Tongue (tissue), 2 donors: Measurements from ENCODE around the gene TWF2. TPM values are rescaled to one million over a fixed set of nuclear protein-coding genes. Genes with fewer than 3 reads are reported as not detected.

ENCODE experiments used
- DNase-seq: peaks from one replicate; pipeline ENCODE4 v3.0.0-alpha.2; 2015
- total RNA-seq: library from RNA; depleted of rRNA; stranded (reverse); fragments of >200 nt; gene quantifications from one replicate; pipeline ENCODE4 v1.2.3, GENCODE V29; 2014

The TWF2 gene
- total RNA-seq, 1 donor from 2014 or later = 34.6 TPM

- DNase-seq = no peak
These were observed 19.0 kb upstream of the TWF2 start for GRCh38 chr3:52257911-52258310.

DNA sequence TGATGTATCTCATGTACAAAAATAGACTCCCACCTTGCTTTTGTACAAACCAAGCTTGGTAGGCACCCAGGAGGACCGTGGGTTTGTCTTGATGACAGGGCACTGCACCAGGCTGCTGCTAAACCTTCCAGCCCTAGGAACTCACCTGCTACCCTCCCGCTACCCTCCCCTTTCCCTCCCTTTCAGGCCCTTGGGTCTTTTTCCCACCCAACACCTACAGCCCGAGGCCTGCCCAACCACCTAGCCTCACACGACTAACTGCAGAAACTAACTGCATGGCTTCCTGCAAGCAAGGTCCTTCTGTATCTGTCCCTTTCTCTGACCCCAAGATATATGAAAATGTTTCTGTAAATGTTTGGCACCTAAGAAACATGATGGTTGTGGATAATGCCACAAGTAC, 17.7 kb upstream of the TWF2 start:
- DNase-seq = no peak

- no peak for DNase-seq
These were observed 17.2 kb upstream of the TWF2 start for GRCh38 chr3:52256159-52256558.

DNA sequence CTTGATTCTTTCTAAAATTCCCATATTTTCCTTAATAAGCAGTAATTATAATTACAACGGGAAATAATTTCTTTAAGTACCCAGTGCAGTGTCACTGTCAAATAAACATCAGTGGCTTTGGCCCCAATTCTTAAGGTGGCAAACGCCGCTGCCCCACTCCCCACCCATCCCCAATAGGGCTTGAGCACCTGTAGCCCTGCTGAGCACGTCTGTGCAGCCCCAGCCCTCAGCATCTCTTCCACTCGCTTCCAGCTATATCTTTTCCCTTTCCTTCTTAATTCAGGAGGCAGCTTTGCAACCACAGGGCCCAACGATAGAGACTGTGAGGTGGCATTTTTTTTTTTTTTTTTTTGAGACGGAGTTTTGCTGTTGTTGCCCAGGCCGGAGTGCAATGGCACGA, 15.7 kb upstream of the TWF2 start:
- no peak for DNase-seq

DNA sequence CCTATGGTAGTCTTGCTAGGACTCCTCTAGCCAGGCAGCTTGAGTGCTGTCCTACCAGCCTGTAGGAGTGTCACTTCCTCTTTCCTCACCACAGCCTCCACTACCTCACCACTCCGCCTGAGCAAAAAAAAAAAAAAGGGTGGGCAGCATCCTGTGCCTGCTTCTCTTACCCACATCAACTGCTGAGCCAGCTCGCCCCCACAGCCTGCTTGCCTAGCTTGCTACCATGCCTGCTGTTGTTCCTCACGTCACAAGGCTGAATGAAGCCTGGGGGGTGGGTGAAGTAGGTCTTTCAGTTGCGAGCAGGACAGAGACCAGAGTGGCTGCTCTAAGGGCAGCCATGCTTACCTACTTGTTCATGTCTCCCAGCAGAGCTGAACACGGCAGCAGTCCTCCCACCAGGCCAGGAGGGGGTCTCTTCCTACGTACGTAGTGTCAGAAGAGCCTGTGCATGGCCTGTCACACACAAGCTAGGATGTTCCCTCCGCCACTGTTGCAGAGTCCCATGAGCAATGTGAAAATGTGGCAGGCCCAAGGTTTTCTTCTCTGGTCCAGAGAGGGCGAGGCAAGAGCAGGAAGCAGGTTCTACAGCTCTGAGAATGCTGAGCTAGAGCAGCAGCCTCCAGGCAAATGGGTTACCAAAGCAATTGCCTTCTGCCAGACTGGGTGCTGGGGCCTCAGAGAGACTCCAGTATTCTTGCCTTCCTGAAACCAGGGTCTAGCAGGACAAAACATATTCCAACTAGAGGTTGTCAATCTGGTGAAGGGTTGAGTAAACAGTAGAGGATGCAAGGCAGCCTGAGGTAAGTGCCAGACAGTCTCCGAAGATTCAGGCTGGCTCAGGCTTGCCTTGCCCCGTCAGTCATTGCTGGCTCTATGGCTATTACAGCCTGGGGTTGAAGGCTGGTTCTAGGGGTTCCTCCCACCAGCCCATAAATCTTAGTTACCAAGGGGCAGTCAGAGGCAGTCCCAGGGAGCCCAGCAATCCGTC, 14.7 kb upstream of the TWF2 start:
- DNase-seq = peak; percentile 30

- no peak for DNase-seq
These were observed 11.2 kb upstream of the TWF2 start for GRCh38 chr3:52250122-52250521.

GRCh38 chr3:52249683-52250082, 10.7 kb upstream of the TWF2 start:
- DNase-seq = no peak

DNA sequence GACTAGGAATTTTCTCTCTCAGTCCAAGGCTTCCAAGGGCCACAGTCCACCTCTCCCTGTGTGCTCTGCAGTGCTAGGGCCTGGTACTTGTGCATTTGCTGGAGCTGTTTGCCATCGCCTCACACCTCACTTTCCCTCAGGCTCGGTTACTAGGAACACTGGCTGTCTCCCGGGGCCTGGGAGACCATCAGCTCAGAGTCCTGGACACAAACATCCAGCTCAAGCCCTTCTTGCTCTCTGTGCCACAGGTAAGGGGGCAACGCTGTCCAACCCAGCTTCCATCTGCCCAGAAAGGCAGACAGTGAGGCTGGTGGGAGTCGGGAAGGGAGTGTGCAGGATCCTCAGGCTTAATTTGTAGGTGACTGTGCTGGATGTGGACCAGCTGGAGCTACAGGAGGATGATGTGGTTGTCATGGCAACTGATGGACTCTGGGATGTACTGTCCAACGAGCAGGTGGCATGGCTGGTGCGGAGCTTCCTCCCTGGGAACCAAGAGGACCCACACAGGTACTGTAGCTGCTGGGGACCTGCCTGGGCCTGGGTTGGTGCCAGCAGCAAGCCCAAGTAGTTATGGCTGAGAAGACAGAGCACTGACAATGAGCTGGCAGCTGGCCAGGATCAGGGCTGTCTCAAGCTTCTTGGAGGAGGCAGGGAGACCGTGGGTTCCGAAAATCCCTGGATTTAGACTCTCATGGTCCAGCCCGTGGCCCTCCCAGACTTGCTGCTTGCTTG, 10.0 kb upstream of the TWF2 start:
- no peak for DNase-seq

GRCh38 chr3:52248165-52248541, 9.2 kb upstream of the TWF2 start:
- no peak for DNase-seq

DNA sequence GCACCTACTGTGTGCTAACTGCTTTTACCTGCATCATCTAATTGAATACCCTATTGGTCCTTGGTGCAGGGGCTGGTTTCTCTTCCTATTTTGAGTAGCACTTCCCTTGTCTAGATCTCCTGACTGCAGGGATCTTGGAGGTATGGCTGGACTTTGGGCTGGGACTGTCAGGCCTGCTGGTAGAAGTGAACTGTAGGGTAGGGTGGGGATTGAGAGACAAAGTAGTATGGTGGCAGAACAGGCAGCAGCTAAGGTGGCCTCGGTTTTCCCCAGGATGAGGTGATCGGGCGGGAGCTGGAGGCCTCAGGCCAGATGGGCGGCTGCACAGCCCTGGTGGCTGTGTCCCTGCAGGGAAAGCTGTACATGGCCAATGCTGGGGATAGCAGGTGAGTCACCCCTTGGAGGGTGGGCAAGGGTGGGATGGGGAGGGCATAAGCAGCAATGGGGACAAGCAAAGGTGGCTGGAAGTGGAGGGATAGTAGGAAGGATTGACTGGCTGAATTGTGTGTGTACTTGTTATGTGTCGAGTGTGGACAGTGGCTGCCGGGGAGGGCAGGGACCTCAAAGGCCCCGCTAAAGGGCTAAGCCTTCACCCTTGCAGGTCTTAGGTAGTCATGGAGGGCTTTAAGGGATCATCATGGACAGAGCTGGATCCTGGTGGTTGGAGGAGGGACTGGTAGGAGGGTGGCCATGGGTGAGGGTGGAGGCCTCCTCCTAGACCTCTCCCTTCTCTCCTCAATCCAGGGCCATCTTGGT, 8.6 kb upstream of the TWF2 start:
- DNase-seq = no peak

DNA sequence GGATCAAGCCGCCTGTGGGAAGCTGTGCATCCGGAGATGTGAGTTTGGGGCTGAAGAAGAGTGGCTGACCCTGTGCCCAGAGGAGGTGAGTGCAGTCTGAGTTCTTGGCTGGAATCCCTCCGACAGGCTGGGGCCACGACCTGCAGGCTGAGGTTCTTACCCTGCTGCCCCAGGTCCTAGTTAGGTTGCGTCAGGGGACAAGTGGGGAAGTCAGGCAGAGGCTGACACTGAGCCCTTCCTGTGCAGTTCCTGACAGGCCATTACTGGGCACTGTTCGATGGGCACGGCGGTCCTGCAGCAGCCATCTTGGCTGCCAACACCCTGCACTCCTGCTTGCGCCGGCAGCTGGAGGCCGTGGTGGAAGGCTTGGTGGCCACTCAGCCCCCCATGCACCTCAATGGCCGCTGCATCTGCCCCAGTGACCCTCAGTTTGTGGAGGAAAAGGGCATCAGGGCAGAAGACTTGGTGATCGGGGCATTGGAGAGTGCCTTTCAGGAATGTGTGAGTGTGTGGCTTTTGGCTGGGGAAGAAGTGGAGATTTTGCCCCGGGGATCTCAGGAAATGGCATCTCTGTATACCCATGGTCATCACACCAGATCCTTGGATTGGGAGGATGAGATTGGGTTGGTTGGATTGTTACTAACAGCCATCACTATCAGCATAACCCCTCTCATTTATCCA, 7.9 kb upstream of the TWF2 start:
- DNase-seq = no peak

- no peak for DNase-seq
These were observed 7.3 kb upstream of the TWF2 start for GRCh38 chr3:52246264-52246620.

DNA sequence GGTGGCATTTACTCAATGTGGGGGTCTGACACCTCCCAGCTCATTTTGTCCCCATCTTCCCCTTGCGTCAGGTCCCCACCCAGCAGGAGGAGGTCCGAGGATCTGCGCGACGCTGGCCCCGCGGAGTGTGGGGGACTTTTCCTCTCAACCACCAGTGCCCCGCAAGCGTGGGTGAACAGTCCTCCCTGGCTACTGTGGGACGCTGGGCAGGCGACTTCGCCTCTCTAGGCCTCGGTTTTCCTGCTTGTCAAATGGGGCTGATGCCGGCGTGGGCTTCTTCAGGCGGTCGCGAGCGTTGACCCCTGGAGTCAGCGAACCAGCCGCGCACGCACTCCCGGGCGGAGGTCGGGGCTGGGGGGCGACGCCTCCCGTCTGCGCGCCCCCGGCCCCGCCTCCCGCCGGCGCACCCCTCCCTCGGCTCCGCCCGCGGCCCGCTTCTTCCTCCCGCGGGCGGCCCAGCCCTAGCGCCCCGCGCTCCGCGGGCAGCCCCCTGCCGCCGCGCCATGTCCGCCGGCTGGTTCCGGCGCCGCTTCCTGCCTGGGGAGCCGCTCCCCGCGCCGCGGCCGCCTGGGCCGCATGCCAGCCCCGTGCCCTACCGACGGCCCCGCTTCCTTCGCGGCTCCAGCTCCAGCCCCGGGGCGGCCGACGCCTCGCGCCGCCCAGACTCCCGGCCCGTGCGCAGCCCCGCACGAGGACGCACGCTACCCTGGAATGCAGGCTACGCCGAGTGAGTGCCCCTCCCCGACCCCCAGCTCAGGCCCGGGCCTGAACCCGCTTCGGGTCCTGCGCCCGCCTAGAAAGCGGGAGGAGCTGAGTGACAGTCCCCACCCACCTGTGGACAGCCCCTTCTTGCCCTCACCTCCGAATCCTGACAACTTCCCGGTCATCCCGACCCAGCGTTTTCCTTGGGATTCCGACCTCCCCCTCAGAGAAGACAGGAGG, 6.6 kb upstream of the TWF2 start, which contains the start of gene PPM1M:
Gene PPM1M, plus strand, starts transcription at position 438 of the 942 bp plus-strand sequence. Its CDS starts 66 bp downstream, at position 504.
- peak; percentile 58 for DNase-seq

DNA sequence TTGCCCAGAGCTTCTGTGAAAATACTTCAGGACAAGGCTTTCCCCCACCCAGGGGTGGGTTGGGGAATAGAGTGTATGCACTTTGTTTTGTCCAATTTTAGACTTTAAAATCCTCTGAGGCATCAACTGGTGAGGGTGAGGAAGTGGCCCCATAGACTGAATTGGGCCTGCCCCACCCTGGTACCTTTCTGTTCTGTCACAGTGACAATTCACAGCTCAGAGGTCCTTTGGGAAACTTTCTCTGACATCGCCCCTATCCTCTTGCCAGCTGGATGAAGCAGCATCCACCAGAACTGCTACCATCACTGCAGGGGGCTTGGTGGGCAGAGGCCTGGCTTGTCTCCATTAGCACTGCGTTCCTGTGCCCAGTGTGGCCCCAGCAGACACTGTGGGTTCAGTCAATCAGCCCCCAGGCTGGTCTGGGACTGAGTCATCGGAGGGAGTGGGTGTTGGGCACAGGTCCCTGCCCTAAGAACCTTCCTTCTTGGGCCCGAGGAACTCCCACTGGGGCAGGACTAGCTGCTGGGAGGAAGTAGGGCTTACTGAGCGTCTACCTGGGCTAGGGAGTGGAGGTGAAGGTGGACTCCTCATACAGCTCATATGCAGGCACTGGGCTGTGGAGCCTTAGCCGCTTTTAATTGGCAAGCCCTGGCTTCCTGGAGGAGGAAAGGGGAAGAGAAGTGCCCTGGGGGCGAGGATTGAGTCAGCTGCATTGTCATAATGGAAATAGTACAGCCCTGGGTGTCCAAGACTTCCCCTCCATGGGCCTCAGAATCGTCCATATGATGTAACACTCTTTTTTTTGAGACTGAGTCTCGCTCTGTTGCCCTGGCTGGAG, 5.1 kb upstream of the TWF2 start:
- no peak for DNase-seq

- no peak for DNase-seq
These were observed 3.1 kb upstream of the TWF2 start for GRCh38 chr3:52242039-52242438.

GRCh38 chr3:52240886-52241370, 2.0 kb upstream of the TWF2 start:
- DNase-seq = no peak

GRCh38 chr3:52240059-52240885, 1.3 kb upstream of the TWF2 start:
- no peak for DNase-seq

DNA sequence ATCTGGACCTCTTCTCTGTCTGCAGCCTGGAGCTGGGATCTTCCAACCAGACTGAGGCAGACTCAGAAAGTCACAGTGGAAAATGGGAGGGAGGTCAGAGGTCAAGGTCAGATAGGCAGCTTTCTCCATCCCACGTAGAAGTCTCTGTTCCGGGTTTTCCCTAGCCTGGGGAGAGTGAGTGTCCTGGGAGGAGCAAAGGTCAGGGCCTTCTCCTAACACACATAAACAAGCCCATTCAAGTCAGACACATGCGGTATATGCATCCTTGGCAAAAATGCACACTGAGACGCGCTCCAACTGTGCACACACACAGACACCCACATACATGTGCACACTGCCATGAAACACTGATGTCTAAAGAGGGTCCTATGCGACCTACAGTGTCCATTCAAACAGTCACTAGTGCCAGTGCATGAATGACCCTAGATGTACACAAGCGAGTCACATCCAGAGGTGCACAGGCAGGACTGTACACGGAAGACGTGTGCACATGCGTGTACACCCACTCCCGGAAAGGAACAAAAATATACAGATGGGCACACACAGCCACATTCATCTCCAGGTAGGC, 681 bp downstream of the TWF2 start:
- DNase-seq = no peak
